ENCODE results near the gene SAP130. TPM values are rescaled to one million over a fixed set of nuclear protein-coding genes. Genes with fewer than 3 reads are reported as not detected.

Gene SAP130
- total RNA-seq, 1 experiment from 2014 or later, result 45.6 TPM

GRCh38 chr2:127893033-127893432, 134.8 kb downstream of the SAP130 start:
- Histone ChIP-seq H2BK120ac (ENCODE audit: low read depth, low read length, poor library complexity, severe bottlenecking) (no peak overlapping the region), H2AFZ (ENCODE audit: low read length) (no peak overlapping the region), H3K79me1 (ENCODE audit: insufficient read depth, low read depth, low read length, poor library complexity, severe bottlenecking) (no peaks in the 10 kb centered on the region), H4K20me1 (ENCODE audit: control insufficient read depth, insufficient read depth, insufficient read length) (no peaks in the 10 kb centered on the region), H3T11ph (ENCODE audit: low read length) (no peak overlapping the region), H4K91ac (ENCODE audit: insufficient read length, low read depth, low read length) (no peak overlapping the region), H3K9me3 (ENCODE audit: control insufficient read depth, low read depth, low read length) (no peaks in the 10 kb centered on the region), H2BK15ac (ENCODE audit: low read depth, low read length) (no peak overlapping the region), H3K79me2 (ENCODE audit: insufficient read depth, low read length) (no peaks in the 10 kb centered on the region), H3K27ac (ENCODE audit: insufficient read length, low read depth, low read length) (no peak overlapping the region), H3K23me2 (ENCODE audit: insufficient read length, low read depth, low read length, poor library complexity, severe bottlenecking) (no peaks in the 10 kb centered on the region), H3K4me2 (ENCODE audit: insufficient read depth, insufficient read length, low read length) (no peak overlapping the region), H3K56ac (ENCODE audit: insufficient read length, low read depth, low read length) (no peak overlapping the region), H3K23ac (ENCODE audit: insufficient read length, low read depth, low read length) (no peak overlapping the region), H3K14ac (ENCODE audit: insufficient read depth, low read length) (peak overlapping the region; percentile 28; the same call in 1 of the 2 replicates), H4K5ac (ENCODE audit: insufficient read length, low read depth, low read length) (no peak overlapping the region), H3K27me3 (ENCODE audit: insufficient read depth, low read length) (no peaks in the 10 kb centered on the region), H3K4ac (ENCODE audit: low read depth, low read length) (no peak overlapping the region), H3K4me1 (ENCODE audit: insufficient read depth, low read length) (no peaks in the 10 kb centered on the region), H3K18ac (ENCODE audit: insufficient read length, low read depth, low read length) (no peak overlapping the region), H2BK12ac (ENCODE audit: insufficient read length, low read depth, low read length) (no peak overlapping the region), H2AK5ac (ENCODE audit: insufficient read length, low read length) (no peak overlapping the region), H3K9ac (ENCODE audit: extremely low read depth, insufficient read length, low read length) (no peak overlapping the region), H4K8ac (replicated peaks; ENCODE audit: insufficient read length, low read depth, low read length) (no peak overlapping the region), H2BK20ac (ENCODE audit: low read depth, low read length, poor library complexity, severe bottlenecking) (no peak overlapping the region), H2BK5ac (ENCODE audit: insufficient read length, low read length) (no peak overlapping the region)
- DNase-seq, result peak; percentile 33
- WGBS (ENCODE audit: extremely low coverage, insufficient read length, low lambda C conversion rate), result no CpG with 5 or more reads among the region's 14 CpGs
- peaks cover 0 to 7% (median 2%) of the 10 kb centered on the region in 3 experiments; a peak in 4 of 7 replicates for H3K36me3 Mint-ChIP-seq (ENCODE audit: insufficient read depth in 1 of 3, low read depth in 3 of 3)
- no peak for TF ChIP-seq CTCF (conservative IDR thresholded peaks at IDR 0.05)
- no peak overlapping the region for H3K4me3 Mint-ChIP-seq
- H3K9me3 Mint-ChIP-seq, result peaks cover 2 to 3% of the 10 kb centered on the region in 2 experiments; a peak in 3 of 5 replicates
- peaks cover 15 to 26% of the 10 kb centered on the region in 2 experiments for H3K4me1 Mint-ChIP-seq
- no peaks in the 10 kb centered on the region for H3K27me3 Mint-ChIP-seq (ENCODE audit: low read depth)
- H3K27ac Mint-ChIP-seq, result peak overlapping the region in 2 of 3 experiments; percentile 17 to 68; a peak in 3 of 7 replicates

All from H9 (cell line).